Upper lobe of left lung (tissue), 6 donors: ENCODE results near the gene AP1S3. TPM values are rescaled to one million over a fixed set of nuclear protein-coding genes. Genes with fewer than 3 reads are reported as not detected.

Experiments
- ATAC-seq, 2 donors: fragments of 200-7000 bp; cut with Tn5 transposase; one replicate each; pipeline ENCODE4 v1.9.1; 2022; ENCODE audit warnings: mild to moderate bottlenecking in 2 of 2, moderate library complexity in 2 of 2; ENCODE audit not compliant: low FRiP score in 2 of 2
- DNase-seq, 2 donors: peaks; one replicate each; pipeline ENCODE4 v3.0.0-alpha.2; 2019 to 2020
- H3K27ac ChIP-seq, 4 donors: fragments of 200-600 bp; sonication (generic); one replicate each; pipeline ENCODE4 v1.5.1; 2016 to 2019
- H3K27me3 ChIP-seq, 4 donors: fragments of 200-600 bp; sonication (generic); one replicate each; pipeline ENCODE4 v1.5.1; 2017 to 2019
- H3K36me3 ChIP-seq, 4 donors: fragments of 200-600 bp; sonication (generic); one replicate each; pipeline ENCODE4 v1.5.1; 2016 to 2019
- H3K4me1 ChIP-seq, 4 donors: fragments of 200-600 bp; sonication (generic); one replicate each; pipeline ENCODE4 v1.5.1; 2018 to 2019
- H3K4me3 ChIP-seq, 4 donors: fragments of 200-600 bp; sonication (generic); one replicate each; pipeline ENCODE4 v1.5.1; 2017 to 2019; ENCODE audit warnings: mild to moderate bottlenecking in 2 of 4, moderate library complexity in 1 of 4
- H3K9me3 ChIP-seq, 4 donors: fragments of 200-600 bp; sonication (generic); one replicate each; pipeline ENCODE4 v1.5.1; 2018 to 2019
- CTCF ChIP-seq, 6 experiments: fragments of 450-650 bp in 4 of 6; fragments of 200-600 bp in 2 of 6; sonication (generic) in 2 of 6; IDR thresholded peaks; one replicate each; pipeline ENCODE4 v1.5.1; 2016 to 2019; ENCODE audit warnings: antibody characterized with exemption in 6 of 6
- EP300 ChIP-seq, 4 donors: sonication (generic); formaldehyde crosslinking; IDR thresholded peaks; one replicate each; pipeline ENCODE4 v1.5.1; 2017; ENCODE audit warnings: antibody characterized with exemption in 4 of 4, control low read depth in 2 of 4
- POLR2A ChIP-seq, 4 donors: fragments of 450-650 bp; IDR thresholded peaks; one replicate each; pipeline ENCODE4 v1.5.1; 2016 to 2017; ENCODE audit warnings: antibody characterized with exemption in 4 of 4, mild to moderate bottlenecking in 2 of 4
- POLR2AphosphoS5 ChIP-seq, 2 donors: sonication (generic); formaldehyde crosslinking; IDR thresholded peaks; one replicate each; pipeline ENCODE4 v1.5.1; 2017; ENCODE audit warnings: antibody characterized with exemption in 2 of 2
- WGBS, 2 donors: methylation state at CpG; one replicate each; pipeline ENCODE4 v1.1.5; 2017 to 2018; 5-methylcytosine and 5-hydroxymethylcytosine counted together
- total RNA-seq, 6 donors: library from RNA; depleted of rRNA in 4 of 6; stranded (reverse); fragments of >200 nt in 4 of 6; gene quantifications; one replicate each; pipeline versions ENCODE4 v1.1.0 to v1.2.1, GENCODE V29; 2016 to 2021
- donor health status: DM: no; HTN: no; CAD: no; lungs with moderate emphysema.
- donor health status: DM: no; HTN: yes; CAD: no; lungs with severe emphysema.

Gene AP1S3
- total RNA-seq, 6 donors from 2014 or later: 2.1 to 23.2 (median 11.5) TPM

GRCh38 chr2:223786943-223787342, 50.4 kb downstream of the AP1S3 start:
- H3K4me1 ChIP-seq: no peaks in the 10 kb centered on the region
- no peak overlapping the region for H3K27ac ChIP-seq
- TF ChIP-seq EP300 (IDR thresholded peaks at IDR 0.05) (no peak), POLR2A (IDR thresholded peaks at IDR 0.05) (no peak), CTCF (IDR thresholded peaks at IDR 0.05) (no peak), POLR2AphosphoS5 (IDR thresholded peaks at IDR 0.05) (no peak)
- ATAC-seq (no peak), DNase-seq (no peak)
- H3K9me3 ChIP-seq: no peaks in the 10 kb centered on the region
- H3K4me3 ChIP-seq: no peak overlapping the region
- H3K36me3 ChIP-seq: no peaks in the 10 kb centered on the region
- 84 to 94% methylated on average over 4 of the region's 4 CpGs for WGBS, 2 donors
- no peaks in the 10 kb centered on the region for H3K27me3 ChIP-seq

GRCh38 chr2:223786236-223786635, 51.1 kb downstream of the AP1S3 start:
- WGBS, 2 donors: 93 to 94% methylated on average over 5 of the region's 5 CpGs
- Histone ChIP-seq H3K27ac (no peak overlapping the region), H3K36me3 (no peaks in the 10 kb centered on the region), H3K9me3 (no peaks in the 10 kb centered on the region), H3K4me3 (no peak overlapping the region), H3K4me1 (no peaks in the 10 kb centered on the region), H3K27me3 (no peaks in the 10 kb centered on the region)
- TF ChIP-seq POLR2AphosphoS5 (IDR thresholded peaks at IDR 0.05): no peak
- no peak for TF ChIP-seq CTCF (IDR thresholded peaks at IDR 0.05)
- no peak for DNase-seq
- ATAC-seq: no peak

GRCh38 chr2:223784221-223784772, 53.1 kb downstream of the AP1S3 start:
- Histone ChIP-seq H3K27ac (no peak overlapping the region), H3K4me1 (no peaks in the 10 kb centered on the region), H3K36me3 (no peaks in the 10 kb centered on the region), H3K27me3 (no peaks in the 10 kb centered on the region), H3K4me3 (no peak overlapping the region), H3K9me3 (no peaks in the 10 kb centered on the region)
- 69 to 76% methylated on average over 5 of the region's 5 CpGs for WGBS, 2 donors
- TF ChIP-seq POLR2A (IDR thresholded peaks at IDR 0.05) (no peak), CTCF (IDR thresholded peaks at IDR 0.05) (no peak), POLR2AphosphoS5 (IDR thresholded peaks at IDR 0.05) (no peak), EP300 (IDR thresholded peaks at IDR 0.05) (no peak)
- DNase-seq: no peak
- ATAC-seq: no peak

GRCh38 chr2:223782629-223783028, 54.8 kb downstream of the AP1S3 start:
- no peak for ATAC-seq
- no peaks in the 10 kb centered on the region for H3K36me3 ChIP-seq
- no peak overlapping the region for H3K4me3 ChIP-seq
- H3K9me3 ChIP-seq: no peaks in the 10 kb centered on the region
- no peaks in the 10 kb centered on the region for H3K27me3 ChIP-seq
- no peak for DNase-seq
- 85 to 87% methylated on average over 3 of the region's 3 CpGs for WGBS, 2 donors
- H3K4me1 ChIP-seq: no peaks in the 10 kb centered on the region
- no peak overlapping the region for H3K27ac ChIP-seq
- TF ChIP-seq CTCF (IDR thresholded peaks at IDR 0.05) (no peak), POLR2AphosphoS5 (IDR thresholded peaks at IDR 0.05) (no peak), EP300 (IDR thresholded peaks at IDR 0.05) (no peak), POLR2A (IDR thresholded peaks at IDR 0.05) (no peak)

GRCh38 chr2:223781560-223781959, 55.8 kb downstream of the AP1S3 start:
- Histone ChIP-seq H3K9me3 (no peaks in the 10 kb centered on the region), H3K4me1 (no peaks in the 10 kb centered on the region), H3K36me3 (peaks cover 0 to 4% (median 0%) of the 10 kb centered on the region in 4 donors), H3K27me3 (no peaks in the 10 kb centered on the region), H3K4me3 (no peak overlapping the region), H3K27ac (no peak overlapping the region)
- 91 to 93% methylated on average over 3 of the region's 3 CpGs for WGBS, 2 donors
- ATAC-seq: no peak
- TF ChIP-seq EP300 (IDR thresholded peaks at IDR 0.05): no peak
- no peak for TF ChIP-seq POLR2A (IDR thresholded peaks at IDR 0.05)
- no peak for TF ChIP-seq CTCF (IDR thresholded peaks at IDR 0.05)
- no peak for TF ChIP-seq POLR2AphosphoS5 (IDR thresholded peaks at IDR 0.05)
- DNase-seq: no peak
